ENCODE results near the gene SC5D.

DNA sequence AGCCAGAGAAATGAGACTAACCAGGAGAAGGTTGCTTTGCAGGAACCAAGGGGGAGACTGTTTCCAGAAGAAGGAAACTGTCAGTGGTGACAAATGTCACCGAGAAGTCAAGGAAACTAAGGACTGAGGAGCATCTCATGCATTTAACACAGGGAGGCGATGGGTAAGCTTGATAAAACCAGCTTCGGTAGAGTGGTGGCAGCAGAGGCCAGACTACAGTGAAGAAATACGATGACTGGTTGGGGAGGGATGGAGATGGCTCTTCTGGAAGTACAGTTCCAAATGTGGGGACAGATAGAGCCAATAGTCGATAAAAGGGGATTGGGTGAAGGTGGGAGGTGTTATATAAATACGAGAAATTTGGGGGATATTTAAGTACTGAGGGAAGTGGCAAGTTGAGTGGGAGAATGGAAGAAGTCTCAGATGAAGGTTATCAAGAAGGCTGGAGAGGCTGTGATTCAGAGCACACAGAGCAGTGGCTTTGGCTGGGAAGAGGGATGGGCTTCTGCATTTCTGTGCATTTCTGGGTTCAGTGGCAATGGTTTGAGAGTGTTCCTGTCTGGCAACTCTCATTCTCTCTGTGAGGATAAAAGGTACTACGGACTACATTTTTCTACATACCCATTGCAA lies 29.2 kb downstream of the SC5D start:
- TF ChIP-seq NFE2L2 (IDR thresholded peaks at IDR 0.05; ENCODE audit: low read depth, low read length) (no peak), CTCF (conservative IDR thresholded peaks at IDR 0.05; ENCODE audit: low read depth, low read length) (no peak; the same call in 1 of the 2 replicates), MAFK (IDR thresholded peaks at IDR 0.05; ENCODE audit: low read depth, low read length) (no peak), CEBPB (IDR thresholded peaks at IDR 0.05; ENCODE audit: low read depth, low read length) (no peak), CHD1 (IDR thresholded peaks at IDR 0.05; ENCODE audit: low read depth, low read length) (no peak), POLR2A (IDR thresholded peaks at IDR 0.05; ENCODE audit: low read depth, low read length) (no peak), MXI1 (IDR thresholded peaks at IDR 0.05; ENCODE audit: borderline replicate concordance, low read depth, low read length) (no peak), SMC3 (IDR thresholded peaks at IDR 0.05; ENCODE audit: low read depth, low read length) (no peak), RCOR1 (IDR thresholded peaks at IDR 0.05; ENCODE audit: insufficient replicate concordance, low read length) (no peak), RFX5 (IDR thresholded peaks at IDR 0.05; ENCODE audit: low read depth, low read length) (no peak), MAZ (IDR thresholded peaks at IDR 0.05; ENCODE audit: borderline replicate concordance, low read depth, low read length) (no peak)
- TF ChIP-seq, protein P1, sequence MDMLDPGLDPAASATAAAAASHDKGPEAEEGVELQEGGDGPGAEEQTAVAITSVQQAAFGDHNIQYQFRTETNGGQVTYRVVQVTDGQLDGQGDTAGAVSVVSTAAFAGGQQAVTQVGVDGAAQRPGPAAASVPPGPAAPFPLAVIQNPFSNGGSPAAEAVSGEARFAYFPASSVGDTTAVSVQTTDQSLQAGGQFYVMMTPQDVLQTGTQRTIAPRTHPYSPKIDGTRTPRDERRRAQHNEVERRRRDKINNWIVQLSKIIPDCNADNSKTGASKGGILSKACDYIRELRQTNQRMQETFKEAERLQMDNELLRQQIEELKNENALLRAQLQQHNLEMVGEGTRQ (IDR thresholded peaks at IDR 0.05; ENCODE audit: low read depth, low read length), result no peak
